ENCODE measurements around the gene PRKCH. TPM values are rescaled to one million over a fixed set of nuclear protein-coding genes. Genes with fewer than 3 reads are reported as not detected.

Gene PRKCH
- total and polyA plus RNA-seq, 10 of the 15 experiments (the other 5 are each of a cell fraction or from before 2014, with no cell fraction given): 10.7 to 140 (median 33.2) TPM

- Histone ChIP-seq H4K20me1 (ENCODE audit: control insufficient read depth, insufficient read depth) (no peaks in the 10 kb centered on the region), H3K4me1 (ENCODE audit: control insufficient read depth, insufficient read depth, low read length) (peaks cover 18% of the 10 kb centered on the region), H3K4me2 (ENCODE audit: control insufficient read depth, insufficient read depth) (no peak overlapping the region), H3K9me3 (replicated peaks; ENCODE audit: control insufficient read depth, insufficient read depth, low read length) (no peaks in the 10 kb centered on the region; the same call in 2 of the 3 replicates), H2AFZ (ENCODE audit: control insufficient read depth, low read depth, low read length) (no peak overlapping the region), H3K79me2 (ENCODE audit: control insufficient read depth, insufficient read depth, low read length) (no peaks in the 10 kb centered on the region), H3K27me3 (replicated peaks in 1 of 2; ENCODE audit: control insufficient read depth in 2 of 2, insufficient read depth in 2 of 2, low read length in 1 of 2) (no peaks in the 10 kb centered on the region), H3K4me3 (no peak overlapping the region), H3K27ac (ENCODE audit: control insufficient read depth, insufficient read depth) (no peak overlapping the region), H3K36me3 (ENCODE audit: control insufficient read depth in 2 of 2, insufficient read depth in 2 of 2, low read length in 1 of 2) (no peaks in the 10 kb centered on the region), H3K9ac (ENCODE audit: control insufficient read depth, insufficient read depth, low read length) (no peak overlapping the region)
- RAD21 ChIA-PET (ENCODE audit: unreplicated experiment): interaction anchor here (1.3 to 2.2 kb wide), 4 partner anchors 12 to 180 kb away, joined by 3 to 7 read pairs (median 4); no protein-coding TSS in a partner anchor
- CTCF ChIA-PET: interaction anchor here (0.7 to 2.2 kb wide), 2 partner anchors 10 to 273 kb away, joined by 3 to 4 read pairs; no protein-coding TSS in a partner anchor
- DNase-seq (ENCODE audit: low read depth, low spot score) (no peak), ATAC-seq (no peak), FAIRE-seq (no peak)
- WGBS (ENCODE audit: insufficient coverage, insufficient replicate concordance, low lambda C conversion rate, missing lambda C conversion rate): 90% methylated on average over 9 of the region's 9 CpGs
- in situ Hi-C loops (cut with MboI): no loop called here
- POLR2A ChIA-PET: interaction anchor here (3.1 kb wide), 1 partner anchor 11 kb away, joined by 9 read pairs; no protein-coding TSS in a partner anchor
- SMC1A ChIA-PET (ENCODE audit: uncharacterized antibody, unreplicated experiment): interaction anchor here (0.8 to 2.7 kb wide), 16 partner anchors 9 to 150 kb away, joined by 3 to 8 read pairs (median 4); no protein-coding TSS in a partner anchor
- intact Hi-C loops (cut with micrococcal nuclease; ENCODE audit: unreplicated experiment): no loop called here
- BruUV-seq (replicated peaks): no TSS peak
- TF ChIP-seq MYB (IDR thresholded peaks at IDR 0.05; ENCODE audit: borderline replicate concordance, low read depth, low read length) (no peak), POLR2A (IDR thresholded peaks at IDR 0.05; ENCODE audit: low read depth, low read length) (no peak), CTCF (IDR thresholded peaks at IDR 0.05 in 2 of 3, conservative IDR thresholded peaks at IDR 0.05 in 1 of 3; ENCODE audit: control insufficient read depth in 2 of 3, extremely low read depth in 1 of 3, insufficient read depth in 1 of 3, low read depth in 3 of 3, low read length in 3 of 3) (no peak), CBX3 (IDR thresholded peaks at IDR 0.05; ENCODE audit: borderline replicate concordance, low read depth) (no peak), FOXK2 (IDR thresholded peaks at IDR 0.05) (no peak), GATAD2B (conservative IDR thresholded peaks at IDR 0.05; ENCODE audit: low read depth) (no peak), REST (IDR thresholded peaks at IDR 0.05; ENCODE audit: low read depth, low read length) (no peak), USF2 (IDR thresholded peaks at IDR 0.05; ENCODE audit: borderline replicate concordance, low read depth, low read length) (no peak), JUNB (IDR thresholded peaks at IDR 0.05) (no peak), BCLAF1 (IDR thresholded peaks at IDR 0.05) (no peak), BCL3 (IDR thresholded peaks at IDR 0.05; ENCODE audit: borderline replicate concordance, insufficient read depth, low read depth, low read length, poor library complexity, severe bottlenecking) (no peak)
These were observed 248.6 kb downstream of the PRKCH start for GRCh38 chr14:61569812-61570548.

Data from GM12878 (cell line).